ENCODE measurements around the gene MYO6. TPM values are rescaled to one million over a fixed set of nuclear protein-coding genes. Genes with fewer than 3 reads are reported as not detected.

MYO6 gene
- total RNA-seq, 1 experiment from 2014 or later: 44.1 TPM

GRCh38 chr6:75786152-75786551 lies 37.1 kb downstream of the MYO6 start:
- Histone ChIP-seq H3K4me3 (replicated peaks in 1 of 2; ENCODE audit: low read depth in 1 of 2, low read length in 2 of 2) (no peak overlapping the region), H3K9me2 (ENCODE audit: insufficient read depth) (no peaks in the 10 kb centered on the region), H3K4me1 (ENCODE audit: control insufficient read depth in 1 of 2, insufficient read depth in 2 of 2, low read length in 2 of 2) (peaks cover 0 to 15% of the 10 kb centered on the region in 2 experiments; a peak in 3 of 4 replicates), H2AFZ (ENCODE audit: low read depth, low read length, poor library complexity, severe bottlenecking) (no peak overlapping the region), H3K79me2 (ENCODE audit: insufficient read depth, low read length) (peaks cover 56% of the 10 kb centered on the region), H3K9me3 (ENCODE audit: control insufficient read depth in 1 of 2, insufficient read depth in 1 of 2, low read depth in 1 of 2, low read length in 2 of 2) (no peaks in the 10 kb centered on the region), H3K4me2 (ENCODE audit: low read length) (no peak overlapping the region), H3K36me3 (ENCODE audit: control insufficient read depth in 1 of 2, insufficient read depth in 2 of 2, low read length in 2 of 2) (no peaks in the 10 kb centered on the region), H3K27me3 (ENCODE audit: insufficient read depth, low read length) (no peaks in the 10 kb centered on the region), H3K27ac (ENCODE audit: low read depth, low read length) (no peak overlapping the region), H4K20me1 (ENCODE audit: insufficient read depth) (no peaks in the 10 kb centered on the region), H3K9ac (ENCODE audit: low read length) (no peak overlapping the region)
- ChIA-PET RAD21 (ENCODE audit: low non-redundant PET in 1 of 2, low total read pairs in 2 of 2, uncharacterized antibody in 2 of 2, unreplicated experiment in 2 of 2) (interaction anchor here in 1 of 2 experiments (0.6 kb wide), 1 partner anchor 81 kb away, joined by 3 read pairs; no protein-coding TSS in a partner anchor), POLR2A (no interaction called here), CTCF (no interaction called here)
- no TSS peak for BruUV-seq (replicated peaks)
- ATAC-seq: no peak
- no peak for DNase-seq (ENCODE audit: low read depth, low spot score)
- TF ChIP-seq SRF (IDR thresholded peaks at IDR 0.05; ENCODE audit: low read depth) (no peak), CBX3 (IDR thresholded peaks at IDR 0.05; ENCODE audit: low read depth) (no peak), SIN3A (IDR thresholded peaks at IDR 0.05; ENCODE audit: low read depth) (no peak), FOSL1 (IDR thresholded peaks at IDR 0.05; ENCODE audit: low read depth) (no peak), SP1 (IDR thresholded peaks at IDR 0.05; ENCODE audit: low read depth) (no peak), MAX (IDR thresholded peaks at IDR 0.05) (no peak), RAD21 (IDR thresholded peaks at IDR 0.05; ENCODE audit: low read depth) (no peak), ATF3 (IDR thresholded peaks at IDR 0.05) (no peak), ZNF274 (IDR thresholded peaks at IDR 0.05; ENCODE audit: low read depth, low read length) (no peak), ZBTB33 (IDR thresholded peaks at IDR 0.05; ENCODE audit: extremely low read depth, insufficient replicate concordance, low read length) (no peak), POLR2A (IDR thresholded peaks at IDR 0.05; ENCODE audit: borderline replicate concordance, extremely low read depth, insufficient read depth, insufficient read length) (no peak)
- intact Hi-C loops (cut with micrococcal nuclease): no loop called here

All from HCT116 (cell line).